WTC11 (cell line): Measurements from ENCODE around the gene SDK2. TPM values are rescaled to one million over a fixed set of nuclear protein-coding genes. Genes with fewer than 3 reads are reported as not detected.

ENCODE experiments used
- CBFB ChIP-seq: sonication (generic); formaldehyde crosslinking; IDR thresholded peaks from 2 replicates; pipeline ENCODE4 v1.8.1; 2022; ENCODE audit warnings: mild to moderate bottlenecking, low read depth, missing genetic modification reagents
- CDX4 ChIP-seq: fragments of 250-450 bp; sonication (Bioruptor Pico); IDR thresholded peaks from 2 replicates; pipeline ENCODE4 v1.9.0; 2021; ENCODE audit warnings: moderate library complexity, mild to moderate bottlenecking, inconsistent platforms, borderline replicate concordance
- CTCF ChIP-seq: fragments of 200-600 bp; IDR thresholded peaks from 2 replicates; pipeline ENCODE4 v1.8.0; 2022; ENCODE audit warnings: antibody characterized with exemption
- ELF4 ChIP-seq: sonication (generic); formaldehyde crosslinking; IDR thresholded peaks from 2 replicates; pipeline ENCODE4 v1.8.1; 2022; ENCODE audit warnings: low read depth, mild to moderate bottlenecking, moderate library complexity, missing genetic modification reagents
- IRF2 ChIP-seq: sonication (generic); formaldehyde crosslinking; IDR thresholded peaks from 2 replicates; pipeline ENCODE4 v1.8.0; 2022; ENCODE audit warnings: low read depth, missing genetic modification reagents, borderline replicate concordance
- MAX ChIP-seq: sonication (generic); formaldehyde crosslinking; IDR thresholded peaks from 2 replicates; pipeline ENCODE4 v1.8.0; 2022; ENCODE audit warnings: mild to moderate bottlenecking, missing genetic modification reagents
- MLX ChIP-seq: sonication (generic); formaldehyde crosslinking; IDR thresholded peaks from 2 replicates; pipeline ENCODE4 v1.8.1; 2023; ENCODE audit warnings: mild to moderate bottlenecking, missing genetic modification reagents, moderate library complexity
- PREB ChIP-seq: sonication (generic); formaldehyde crosslinking; IDR thresholded peaks from 2 replicates; pipeline ENCODE4 v1.8.1; 2022; ENCODE audit warnings: mild to moderate bottlenecking, missing genetic modification reagents, moderate library complexity, borderline replicate concordance
- RORB ChIP-seq: fragments of 250-450 bp; sonication (Bioruptor Pico); IDR thresholded peaks from 2 replicates; pipeline ENCODE4 v1.9.0; 2021; ENCODE audit warnings: mild to moderate bottlenecking
- ZNF219 ChIP-seq: sonication (generic); formaldehyde crosslinking; IDR thresholded peaks from 2 replicates; pipeline ENCODE4 v1.8.0; 2023; ENCODE audit warnings: missing genetic modification reagents, mild to moderate bottlenecking, borderline replicate concordance
- ZNF425 ChIP-seq: fragments of 250-450 bp; sonication (Bioruptor Pico); conservative IDR thresholded peaks from 2 replicates; pipeline ENCODE4 v1.9.0; 2021; ENCODE audit warnings: mild to moderate bottlenecking
- ZNF532 ChIP-seq: fragments of 250-450 bp; sonication (Bioruptor Pico); IDR thresholded peaks from 2 replicates; pipeline ENCODE4 v1.9.0; 2021; ENCODE audit warnings: mild to moderate bottlenecking, borderline replicate concordance
- ZSCAN18 ChIP-seq: fragments of 250-450 bp; sonication (Bioruptor Pico); IDR thresholded peaks from 2 replicates; pipeline ENCODE4 v2.1.2; 2022; ENCODE audit warnings: mild to moderate bottlenecking, moderate library complexity
- total RNA-seq: library from RNA; stranded (reverse); gene quantifications from 3 replicates; pipeline ENCODE4 v1.2.3, GENCODE V29; 2021

SDK2 gene
- total RNA-seq, 1 experiment from 2014 or later, result 14.8 TPM

GRCh38 chr17:73300392-73300791 is 343.9 kb downstream of the SDK2 start (continued):
- TF ChIP-seq ZNF425 (CRISPR knock-in tag) (no peak), RORB (CRISPR knock-in tag) (no peak), CTCF (no peak), MAX (no peak), CDX4 (no peak), ZSCAN18 (CRISPR knock-in tag) (no peak), MLX (CRISPR knock-in tag) (no peak), ZNF219 (CRISPR knock-in tag) (no peak), CBFB (CRISPR knock-in tag) (no peak), IRF2 (no peak), ZNF532 (CRISPR knock-in tag) (no peak), PREB (no peak), ELF4 (CRISPR knock-in tag) (no peak)
